ENCODE data around the gene SNRPD2. TPM values are rescaled to one million over a fixed set of nuclear protein-coding genes. Genes with fewer than 3 reads are reported as not detected.

SNRPD2 gene
- total RNA-seq, 3 donors from 2014 or later (not counting 1 experiment from before 2014, with no cell fraction given): 212 to 252 (median 241) TPM

GRCh38 chr19:45637890-45638667 is 53.7 kb downstream of the SNRPD2 start:
- intact Hi-C loops (cut with micrococcal nuclease): no loop called here
- H3K9me3 ChIP-seq (ENCODE audit: control insufficient read depth, insufficient read depth, low read length): no peaks in the 10 kb centered on the region
- H3K27ac ChIP-seq (ENCODE audit: low read length): no peak overlapping the region
- no peak for ATAC-seq
- Mint-ChIP-seq H3K36me3 (no peaks in the 10 kb centered on the region), H3K4me1 (peaks cover 34 to 46% of the 10 kb centered on the region in 2 donors), H3K27ac (peak overlapping the region; percentile 91 to 96), H3K4me3 (peak overlapping the region; percentile 83), H3K27me3 (ENCODE audit: low read depth in 2 of 2) (no peaks in the 10 kb centered on the region), H3K9me3 (peaks cover 0 to 4% of the 10 kb centered on the region in 2 donors)
- DNase-seq: no peak
- 94% methylated on average over 19 of the region's 19 CpGs for WGBS (ENCODE audit: insufficient coverage)
- no peak overlapping the region for H3K4me3 ChIP-seq (ENCODE audit: low read length)
- peaks cover 50% of the 10 kb centered on the region for H3K4me1 ChIP-seq (ENCODE audit: control insufficient read depth, insufficient read depth, low read length)
- peaks cover 2% of the 10 kb centered on the region for H3K36me3 ChIP-seq (ENCODE audit: control insufficient read depth, insufficient read depth, low read length)
- no peaks in the 10 kb centered on the region for H3K27me3 ChIP-seq (ENCODE audit: control insufficient read depth, insufficient read depth, low read length)
- TF ChIP-seq CTCF (IDR thresholded peaks at IDR 0.05): no peak

Other genes starting within 250 kb of the SNRPD2 start
- gene FOSB, start 224.0 kb downstream of the SNRPD2 start, total RNA-seq: 1,000 to 10,000 TPM in 2 of 3 donors, 100 to 1,000 TPM in 1; 784 to 1,837 (median 1,121) TPM
- gene RTN2, start 194.9 kb downstream of the SNRPD2 start, total RNA-seq: 1 to 10 TPM; 1.9 to 5.5 (median 3.0) TPM
- 1 to 10 TPM; 5.1 to 8.3 (median 6.8) TPM for gene PPM1N, start 193.5 kb downstream of the SNRPD2 start, total RNA-seq
- 100 to 1,000 TPM; 192 to 244 (median 237) TPM for gene VASP, start 184.5 kb downstream of the SNRPD2 start, total RNA-seq
- gene OPA3, start 107.2 kb downstream of the SNRPD2 start, total RNA-seq: 10 to 100 TPM in 1 of 3 donors, 1 to 10 TPM in 2; 8.2 to 10.4 (median 9.0) TPM
- gene GPR4, start 89.7 kb downstream of the SNRPD2 start, total RNA-seq: under 1 TPM in 2 of 3 donors, not detected in 1; 0.12 to 0.13 TPM
- gene EML2, start 52.6 kb downstream of the SNRPD2 start, total RNA-seq: 100 to 1,000 TPM; 112 to 136 (median 117) TPM
- 10 to 100 TPM; 20.7 to 24.5 (median 21.5) TPM for gene GIPR, start 23.7 kb downstream of the SNRPD2 start, total RNA-seq
- gene QPCTL, start 713 bp upstream of the SNRPD2 start, total RNA-seq: 10 to 100 TPM in 2 of 3 donors, 1 to 10 TPM in 1; 8.7 to 11.5 (median 10.0) TPM
- 10 to 100 TPM; 24.8 to 35.7 (median 31.1) TPM for gene FBXO46, start 38.9 kb upstream of the SNRPD2 start, total RNA-seq
- not detected for gene MEIOSIN, start 41.5 kb upstream of the SNRPD2 start, total RNA-seq
- gene SIX5, start 77.3 kb upstream of the SNRPD2 start, total RNA-seq: 1 to 10 TPM; 2.1 to 3.3 (median 3.1) TPM
- 10 to 100 TPM; 48.1 to 67.5 (median 49.8) TPM for gene DMPK, start 90.5 kb upstream of the SNRPD2 start, total RNA-seq
- gene DMWD, start 100.9 kb upstream of the SNRPD2 start, total RNA-seq: 10 to 100 TPM; 66.2 to 82.1 (median 66.3) TPM
- under 1 TPM; 0.18 to 0.63 (median 0.31) TPM for gene RSPH6A, start 123.4 kb upstream of the SNRPD2 start, total RNA-seq
- 10 to 100 TPM; 86.4 to 94.8 (median 86.7) TPM for gene SYMPK, start 171.2 kb upstream of the SNRPD2 start, total RNA-seq
- gene FOXA3, start 172.4 kb upstream of the SNRPD2 start, total RNA-seq: not detected
- gene IRF2BP1, start 194.2 kb upstream of the SNRPD2 start, total RNA-seq: 10 to 100 TPM; 16.1 to 20.3 (median 19.6) TPM
- gene MYPOP, start 210.7 kb upstream of the SNRPD2 start, total RNA-seq: 1 to 10 TPM; 7.0 to 8.4 (median 7.2) TPM
- not detected for gene NANOS2, start 222.8 kb upstream of the SNRPD2 start, total RNA-seq